ENCODE measurements around the gene AGTRAP.

GRCh38 chr1:11782127-11782708 lies 46.3 kb downstream of the AGTRAP start:
- TF ChIP-seq CTCF (IDR thresholded peaks at IDR 0.05; ENCODE audit: low read depth, low read length): no peak
- no peak for TF ChIP-seq EZH2phosphoT487 (IDR thresholded peaks at IDR 0.05; ENCODE audit: low read depth)

All from OCI-LY3 (cell line).